Measurements from ENCODE around the gene GOLIM4. TPM values are rescaled to one million over a fixed set of nuclear protein-coding genes. Genes with fewer than 3 reads are reported as not detected.

The GOLIM4 gene
- total and polyA plus RNA-seq, 2 experiments from 2014 or later, result 34.4 to 50.5 TPM

- peaks cover 45% of the 10 kb centered on the region for H3K36me3 Mint-ChIP-seq (ENCODE audit: low read depth)
- Histone ChIP-seq H3K36me3 (ENCODE audit: insufficient read depth) (peaks cover 21% of the 10 kb centered on the region; the same call in 1 of the 2 replicates), H2AFZ (no peak overlapping the region), H3F3A (replicated peaks; ENCODE audit: low read depth) (no peaks in the 10 kb centered on the region), H3K27ac (ENCODE audit: low read depth) (no peak overlapping the region), H3K9me2 (ENCODE audit: insufficient read depth) (no peaks in the 10 kb centered on the region), H3K4me3 (no peak overlapping the region), H3K79me2 (replicated peaks; ENCODE audit: insufficient read depth) (no peaks in the 10 kb centered on the region), H3K4me2 (no peak overlapping the region), H3K27me3 (ENCODE audit: insufficient read depth) (no peaks in the 10 kb centered on the region), H4K20me1 (replicated peaks; ENCODE audit: insufficient read depth) (no peaks in the 10 kb centered on the region; the same call in 1 of the 2 replicates), H3K4me1 (ENCODE audit: insufficient read depth) (peaks cover 14% of the 10 kb centered on the region)
- H3K4me1 Mint-ChIP-seq, result peaks cover 7% of the 10 kb centered on the region; the same call in 2 of the 3 replicates
- no peaks in the 10 kb centered on the region for H3K27me3 Mint-ChIP-seq (ENCODE audit: insufficient read depth, low read depth, poor library complexity)
- TF ChIP-seq ETS1 (IDR thresholded peaks at IDR 0.05) (no peak), CREB1 (CRISPR knock-in tag; IDR thresholded peaks at IDR 0.05; ENCODE audit: low read depth) (no peak), ZNF114 (CRISPR knock-in tag; IDR thresholded peaks at IDR 0.05) (no peak), NANOG (IDR thresholded peaks at IDR 0.05; ENCODE audit: borderline replicate concordance) (no peak)
- no peak for DNase-seq (ENCODE audit: low spot score)
- ATAC-seq, result no peak
- H3K4me3 Mint-ChIP-seq, result no peak overlapping the region
- no peak overlapping the region for H3K27ac Mint-ChIP-seq
- H3K9me3 Mint-ChIP-seq, result no peaks in the 10 kb centered on the region
Measured at GRCh38 chr3:168026764-168027163, 69.0 kb downstream of the GOLIM4 start.

GRCh38 chr3:168025076-168025475, 70.6 kb downstream of the GOLIM4 start:
- ATAC-seq (no peak), DNase-seq (ENCODE audit: low spot score) (no peak)
- Mint-ChIP-seq H3K27ac (no peak overlapping the region; the same call in none of the 2 replicates), H3K36me3 (ENCODE audit: low read depth) (peaks cover 43% of the 10 kb centered on the region), H3K4me1 (peaks cover 6% of the 10 kb centered on the region; the same call in 2 of the 3 replicates), H3K9me3 (no peaks in the 10 kb centered on the region), H3K27me3 (ENCODE audit: insufficient read depth, low read depth, poor library complexity) (no peaks in the 10 kb centered on the region), H3K4me3 (no peak overlapping the region)
- peaks cover 8% of the 10 kb centered on the region for H3K4me1 ChIP-seq (ENCODE audit: insufficient read depth)
- H3K4me3 ChIP-seq, result no peak overlapping the region
- H3K9me2 ChIP-seq (ENCODE audit: insufficient read depth), result no peaks in the 10 kb centered on the region
- H3K27ac ChIP-seq (ENCODE audit: low read depth), result no peak overlapping the region
- H3K79me2 ChIP-seq (replicated peaks; ENCODE audit: insufficient read depth), result no peaks in the 10 kb centered on the region
- no peak overlapping the region for H2AFZ ChIP-seq
- peaks cover 32% of the 10 kb centered on the region for H3K36me3 ChIP-seq (ENCODE audit: insufficient read depth)
- no peak overlapping the region for H3K4me2 ChIP-seq
- no peaks in the 10 kb centered on the region for H3K27me3 ChIP-seq (ENCODE audit: insufficient read depth)
- H4K20me1 ChIP-seq (replicated peaks; ENCODE audit: insufficient read depth), result no peaks in the 10 kb centered on the region; the same call in 1 of the 2 replicates
- H3F3A ChIP-seq (replicated peaks; ENCODE audit: low read depth), result no peaks in the 10 kb centered on the region
- TF ChIP-seq JUNB (IDR thresholded peaks at IDR 0.05; ENCODE audit: unreplicated experiment), result no peak
- no peak for TF ChIP-seq NANOG (IDR thresholded peaks at IDR 0.05; ENCODE audit: borderline replicate concordance)
- no peak for TF ChIP-seq ZNF114 (CRISPR knock-in tag; IDR thresholded peaks at IDR 0.05)
- no peak for TF ChIP-seq POLR2AphosphoS5 (IDR thresholded peaks at IDR 0.05; ENCODE audit: low read depth)
- no peak for TF ChIP-seq CTCF (conservative IDR thresholded peaks at IDR 0.05; ENCODE audit: low read depth in 2 of 2)
- TF ChIP-seq ETS1 (IDR thresholded peaks at IDR 0.05), result no peak
- no peak for TF ChIP-seq ZNF331 (CRISPR knock-in tag; IDR thresholded peaks at IDR 0.05; ENCODE audit: low read depth)
- no peak for TF ChIP-seq REST (IDR thresholded peaks at IDR 0.05; ENCODE audit: unreplicated experiment)
- no peak for TF ChIP-seq CREB1 (CRISPR knock-in tag; IDR thresholded peaks at IDR 0.05; ENCODE audit: low read depth)
- TF ChIP-seq EZH2phosphoT487 (IDR thresholded peaks at IDR 0.05; ENCODE audit: unreplicated experiment), result no peak
- TF ChIP-seq STAT1 (IDR thresholded peaks at IDR 0.05; ENCODE audit: unreplicated experiment), result no peak
- no peak for TF ChIP-seq EZH2 (IDR thresholded peaks at IDR 0.05; ENCODE audit: low read depth, unreplicated experiment)
